Vagina (tissue), 2 donors: Measurements from ENCODE around the gene BASP1. TPM values are rescaled to one million over a fixed set of nuclear protein-coding genes. Genes with fewer than 3 reads are reported as not detected.

Experiments
- DNase-seq, 2 donors: peaks; one replicate each; pipeline ENCODE4 v3.0.0-alpha.2; 2017; ENCODE audit errors: extremely low spot score in 2 of 2
- H3K27ac ChIP-seq: fragments of 200-600 bp; sonication (generic); one replicate; pipeline ENCODE4 v1.5.1; 2019
- H3K27me3 ChIP-seq: fragments of 200-600 bp; sonication (generic); one replicate; pipeline ENCODE4 v1.5.1; 2019
- H3K36me3 ChIP-seq, 2 donors: fragments of 200-600 bp; sonication (generic); one replicate each; pipeline ENCODE4 v1.5.1; 2017 to 2019
- H3K4me1 ChIP-seq: fragments of 200-600 bp; sonication (generic); one replicate; pipeline ENCODE4 v1.5.1; 2019
- H3K4me3 ChIP-seq, 2 donors: fragments of 200-600 bp; sonication (generic); 1 replicate in 1 of 2; 2 replicates in 1 of 2; pipeline ENCODE4 v1.5.1; 2016 to 2019
- H3K9me3 ChIP-seq: fragments of 200-600 bp; sonication (generic); one replicate; pipeline ENCODE4 v1.5.1; 2019
- CTCF ChIP-seq, 3 experiments: fragments of 450-650 bp in 2 of 3; fragments of 200-600 bp in 1 of 3; sonication (generic) in 1 of 3; IDR thresholded peaks; one replicate each; pipeline ENCODE4 v1.5.1; 2017 to 2019; ENCODE audit warnings: antibody characterized with exemption in 3 of 3, mild to moderate bottlenecking in 2 of 3, moderate library complexity in 2 of 3
- POLR2A ChIP-seq, 2 donors: fragments of 450-650 bp; IDR thresholded peaks; one replicate each; pipeline ENCODE4 v1.6.1; 2017; ENCODE audit warnings: antibody characterized with exemption in 2 of 2, mild to moderate bottlenecking in 2 of 2, moderate library complexity in 2 of 2
- POLR2AphosphoS5 ChIP-seq, 2 donors: sonication (generic); formaldehyde crosslinking; IDR thresholded peaks; one replicate each; pipeline ENCODE4 v1.9.0; 2017; ENCODE audit warnings: antibody characterized with exemption in 2 of 2, mild to moderate bottlenecking in 2 of 2, low read depth in 1 of 2; ENCODE audit not compliant: insufficient read depth in 1 of 2
- intact Hi-C: fragments of 100-400 bp; cut with DNase I; formaldehyde crosslinking; loops from one replicate; pipeline ENCODE4 v1.15.1; 2023
- total RNA-seq: library from RNA; depleted of rRNA; stranded (reverse); fragments of >200 nt; gene quantifications from one replicate; pipeline ENCODE4 v1.2.3, GENCODE V29; 2016

The BASP1 gene
- total RNA-seq, 1 donor from 2014 or later = 46.4 TPM

DNA sequence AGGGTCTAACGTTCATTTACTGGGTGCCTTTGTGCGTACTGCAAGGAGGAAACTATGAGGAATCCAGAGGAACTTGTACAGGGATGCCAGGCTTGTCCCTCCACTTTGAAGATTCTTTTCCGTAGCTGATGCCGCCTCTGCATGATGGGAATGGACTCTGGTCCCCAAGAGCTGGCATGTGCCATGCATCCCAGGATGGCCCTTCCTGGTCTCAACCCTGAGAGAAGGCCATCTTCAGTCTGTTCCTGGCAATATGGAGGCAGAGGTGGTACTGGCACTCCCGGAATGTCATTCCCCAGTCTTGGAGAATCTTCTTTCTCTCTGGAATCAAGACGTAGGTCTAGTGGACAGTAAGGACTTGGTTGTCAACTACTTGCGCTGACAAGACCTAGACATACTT is 61.5 kb downstream of the BASP1 start:
- no peak for DNase-seq
- H3K4me3 ChIP-seq = no peak overlapping the region
- no peaks in the 10 kb centered on the region for H3K9me3 ChIP-seq
- intact Hi-C loops = no loop called here
- H3K4me1 ChIP-seq = no peaks in the 10 kb centered on the region
- no peaks in the 10 kb centered on the region for H3K36me3 ChIP-seq
- H3K27ac ChIP-seq = no peak overlapping the region
- no peaks in the 10 kb centered on the region for H3K27me3 ChIP-seq
- TF ChIP-seq CTCF (IDR thresholded peaks at IDR 0.05) (no peak), POLR2AphosphoS5 (IDR thresholded peaks at IDR 0.05; ENCODE audit: insufficient read depth in 1 of 2, low read depth in 1 of 2) (no peak), POLR2A (IDR thresholded peaks at IDR 0.05) (no peak)

DNA sequence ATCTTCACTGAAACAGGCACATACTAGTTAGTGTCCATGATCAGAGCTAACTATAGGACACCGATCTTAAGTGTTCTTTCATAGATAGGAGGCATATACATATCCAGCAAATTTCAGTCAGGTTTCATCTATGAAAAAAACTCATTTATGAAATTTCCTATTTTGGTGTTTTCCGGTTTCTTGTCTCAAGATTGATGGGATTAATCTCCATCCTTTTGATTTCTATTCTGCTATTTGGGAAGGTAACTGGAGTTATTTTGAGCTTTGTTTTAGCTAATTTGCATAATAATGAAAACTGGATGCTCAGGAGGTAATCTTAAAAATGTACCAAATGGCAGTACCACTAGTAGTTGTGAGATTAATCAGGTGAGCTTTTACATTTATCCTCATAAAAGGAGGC is 62.1 kb downstream of the BASP1 start:
- intact Hi-C loops = no loop called here

DNA sequence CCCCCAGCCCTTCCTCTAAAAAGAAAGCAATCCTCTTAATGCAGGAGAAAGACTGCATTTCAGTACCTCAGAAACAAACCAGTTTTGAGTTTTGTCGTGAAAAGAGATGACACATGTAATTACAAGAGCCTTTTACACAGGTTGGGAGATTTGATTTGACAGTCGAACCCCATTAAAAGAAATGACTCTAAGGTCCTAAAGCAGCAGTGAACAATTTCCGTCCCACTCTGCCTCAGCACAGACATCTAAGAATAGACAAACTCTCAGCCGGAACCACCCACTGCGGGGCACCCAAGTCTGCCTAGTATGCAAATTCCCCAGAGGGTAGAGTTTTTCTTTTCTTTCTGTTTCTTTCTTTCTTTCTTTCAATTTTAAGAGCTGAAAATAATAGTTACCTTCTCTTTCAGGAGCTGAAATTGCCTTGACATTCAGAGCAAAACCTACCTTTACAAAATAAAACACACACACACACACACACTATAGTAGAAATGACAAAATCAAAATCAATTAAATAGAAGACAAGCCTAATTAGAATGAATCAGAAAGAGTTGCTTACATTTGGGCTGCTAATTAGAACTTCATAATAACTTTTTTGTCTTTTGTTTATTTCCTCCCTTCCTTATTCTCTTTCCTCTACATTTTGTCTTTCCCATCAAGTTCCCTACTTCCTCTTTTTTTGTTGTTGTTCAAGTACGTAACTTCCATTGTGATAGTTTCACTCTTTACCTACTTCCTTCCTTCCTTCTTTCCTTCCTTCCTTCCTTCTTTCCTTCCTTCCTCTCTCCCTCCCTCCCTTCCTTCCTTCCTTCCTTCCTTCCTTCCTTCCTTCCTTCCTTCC is 65.1 kb downstream of the BASP1 start:
- H3K27ac ChIP-seq = no peak overlapping the region
- TF ChIP-seq CTCF (IDR thresholded peaks at IDR 0.05) (no peak), POLR2AphosphoS5 (IDR thresholded peaks at IDR 0.05; ENCODE audit: insufficient read depth in 1 of 2, low read depth in 1 of 2) (no peak), POLR2A (IDR thresholded peaks at IDR 0.05) (no peak)
- intact Hi-C loops = no loop called here
- H3K27me3 ChIP-seq = no peaks in the 10 kb centered on the region
- no peaks in the 10 kb centered on the region for H3K4me1 ChIP-seq
- H3K4me3 ChIP-seq = no peak overlapping the region
- H3K36me3 ChIP-seq = no peaks in the 10 kb centered on the region
- no peaks in the 10 kb centered on the region for H3K9me3 ChIP-seq
- no peak for DNase-seq

More for the DNA sequence above, 62.1 kb downstream of the BASP1 start:
- Histone ChIP-seq H3K27me3 (no peaks in the 10 kb centered on the region), H3K27ac (no peak overlapping the region), H3K4me3 (no peak overlapping the region), H3K36me3 (no peaks in the 10 kb centered on the region), H3K4me1 (no peaks in the 10 kb centered on the region), H3K9me3 (no peaks in the 10 kb centered on the region)
- TF ChIP-seq CTCF (IDR thresholded peaks at IDR 0.05) (no peak), POLR2A (IDR thresholded peaks at IDR 0.05) (no peak), POLR2AphosphoS5 (IDR thresholded peaks at IDR 0.05; ENCODE audit: insufficient read depth in 1 of 2, low read depth in 1 of 2) (no peak)
- DNase-seq = no peak

DNA sequence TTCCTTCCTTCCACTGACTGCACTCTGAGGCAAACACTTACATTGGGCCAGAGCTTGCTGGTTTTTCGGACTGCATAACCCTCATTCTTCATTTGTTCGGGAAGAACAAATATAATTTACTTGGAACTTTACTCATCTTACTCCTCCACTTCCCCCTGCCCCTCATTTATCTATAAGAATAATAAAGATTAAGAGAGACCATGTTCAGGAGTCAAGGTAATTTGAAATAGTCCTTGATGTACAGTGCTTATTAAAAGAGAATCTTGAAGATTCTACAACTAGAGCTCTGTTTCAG is 65.6 kb downstream of the BASP1 start:
- Histone ChIP-seq H3K4me1 (no peaks in the 10 kb centered on the region), H3K4me3 (no peak overlapping the region), H3K36me3 (no peaks in the 10 kb centered on the region), H3K27me3 (no peaks in the 10 kb centered on the region), H3K9me3 (no peaks in the 10 kb centered on the region), H3K27ac (no peak overlapping the region)
- TF ChIP-seq POLR2AphosphoS5 (IDR thresholded peaks at IDR 0.05; ENCODE audit: insufficient read depth in 1 of 2, low read depth in 1 of 2) = no peak
- no peak for TF ChIP-seq CTCF (IDR thresholded peaks at IDR 0.05)
- no peak for TF ChIP-seq POLR2A (IDR thresholded peaks at IDR 0.05)
- intact Hi-C loops = no loop called here
- DNase-seq = no peak

GRCh38 chr5:17287501-17288155 is 70.2 kb downstream of the BASP1 start:
- Histone ChIP-seq H3K4me3 (no peak overlapping the region), H3K27ac (no peak overlapping the region), H3K4me1 (no peaks in the 10 kb centered on the region), H3K36me3 (no peaks in the 10 kb centered on the region), H3K27me3 (no peaks in the 10 kb centered on the region), H3K9me3 (no peaks in the 10 kb centered on the region)
- no peak for TF ChIP-seq CTCF (IDR thresholded peaks at IDR 0.05)
- no peak for TF ChIP-seq POLR2A (IDR thresholded peaks at IDR 0.05)
- TF ChIP-seq POLR2AphosphoS5 (IDR thresholded peaks at IDR 0.05; ENCODE audit: insufficient read depth in 1 of 2, low read depth in 1 of 2) = no peak
- intact Hi-C loops = no loop called here
- no peak for DNase-seq
